Bronchial epithelial cell (primary cell): ENCODE data around the gene KLF7. TPM values are rescaled to one million over a fixed set of nuclear protein-coding genes. Genes with fewer than 3 reads are reported as not detected.

ENCODE experiments used
- DNase-seq: peaks from one replicate; pipeline ENCODE4 v3.0.0-alpha.2; 2010; ENCODE audit warnings: low read depth
- FAIRE-seq: peaks from 2 replicates; lab custom pipeline; 2011; peaks lifted over from hg19 to GRCh38; lab: Jason Lieb, UNC
- H3K27me3 ChIP-seq: 2 replicates; pipeline ENCODE4 v1.5.1; 2011; ENCODE audit warnings: low read length; ENCODE audit not compliant: control insufficient read depth, insufficient read depth
- H3K36me3 ChIP-seq: 2 replicates; pipeline ENCODE4 v1.5.1; 2011; ENCODE audit warnings: low read length; ENCODE audit not compliant: control insufficient read depth, insufficient read depth
- H3K4me3 ChIP-seq: 2 replicates; pipeline ENCODE4 v1.5.1; 2011; ENCODE audit warnings: mild to moderate bottlenecking, low read depth, low read length, control low read depth
- CTCF ChIP-seq: IDR thresholded peaks from 2 replicates; pipeline ENCODE4 v1.5.1; 2011; ENCODE audit warnings: mild to moderate bottlenecking, moderate library complexity, low read length, control low read depth, inconsistent platforms; ENCODE audit not compliant: insufficient read depth, severe bottlenecking
- total RNA-seq: library from RNA; depleted of rRNA; stranded (reverse); fragments of >200 nt; gene quantifications from 2 replicates; pipeline ENCODE4 v1.2.1, GENCODE V29; 2014

The KLF7 gene
- total RNA-seq, 1 donor from 2014 or later: 40.5 TPM

- Histone ChIP-seq H3K4me3 (no peak overlapping the region), H3K36me3 (no peaks in the 10 kb centered on the region), H3K27me3 (no peaks in the 10 kb centered on the region)
- no peak for TF ChIP-seq CTCF
- FAIRE-seq (no peak), DNase-seq (peak; percentile 50)
Observed at GRCh38 chr2:207188626-207189419, 23.1 kb upstream of the KLF7 start.

DNA sequence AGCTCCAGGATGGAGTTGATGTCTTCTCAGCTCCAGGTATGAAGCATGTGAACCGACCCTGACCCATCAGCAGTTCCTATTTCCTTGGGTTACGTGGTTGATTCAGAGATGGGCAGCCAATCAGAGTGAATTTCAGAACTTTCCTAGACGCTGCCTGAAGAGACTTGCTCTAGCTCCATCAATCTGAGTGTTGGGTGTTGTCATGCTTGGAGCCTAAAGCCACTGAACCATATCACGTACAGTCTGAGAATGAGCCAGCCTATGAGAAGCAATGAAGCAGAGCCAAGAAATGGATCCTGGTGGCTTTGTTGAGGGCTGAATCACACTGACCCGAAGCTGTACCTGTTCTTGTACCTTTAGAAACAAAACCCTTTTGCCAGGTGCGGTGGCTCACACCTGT, 19.6 kb upstream of the KLF7 start:
- TF ChIP-seq CTCF: no peak
- FAIRE-seq (peak; percentile 96), DNase-seq (no peak)
- no peaks in the 10 kb centered on the region for H3K36me3 ChIP-seq
- H3K4me3 ChIP-seq: no peak overlapping the region
- no peaks in the 10 kb centered on the region for H3K27me3 ChIP-seq

- DNase-seq: no peak
Observed at GRCh38 chr2:207184768-207185167, 19.0 kb upstream of the KLF7 start.

DNA sequence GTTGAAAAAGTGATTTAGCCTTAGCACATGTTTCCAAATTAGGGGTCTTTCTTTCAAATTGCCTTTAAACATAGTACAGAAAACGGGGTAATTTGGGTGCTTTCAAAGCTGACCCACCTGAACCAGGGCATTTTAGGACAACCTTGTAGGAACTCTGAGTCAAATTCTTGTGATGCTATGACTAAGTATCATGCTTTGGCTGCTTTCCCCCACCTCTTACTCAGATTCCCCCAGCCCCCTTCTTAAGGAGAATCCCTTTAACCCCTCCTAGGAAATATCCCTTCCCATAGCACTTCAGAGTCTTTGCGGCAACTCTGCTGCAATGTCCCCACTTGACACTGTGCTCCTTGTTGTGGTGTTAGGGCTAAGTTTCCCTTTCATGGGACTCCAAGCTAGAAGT, 18.6 kb upstream of the KLF7 start:
- no peak overlapping the region for H3K4me3 ChIP-seq
- H3K27me3 ChIP-seq: no peaks in the 10 kb centered on the region
- DNase-seq (peak; percentile 72), FAIRE-seq (no peak)
- H3K36me3 ChIP-seq: no peaks in the 10 kb centered on the region
- no peak for TF ChIP-seq CTCF

More at GRCh38 chr2:207184768-207185167, 19.0 kb upstream of the KLF7 start:
- no peak for FAIRE-seq
- no peaks in the 10 kb centered on the region for H3K36me3 ChIP-seq
- TF ChIP-seq CTCF: no peak
- H3K4me3 ChIP-seq: no peak overlapping the region
- no peaks in the 10 kb centered on the region for H3K27me3 ChIP-seq

DNA sequence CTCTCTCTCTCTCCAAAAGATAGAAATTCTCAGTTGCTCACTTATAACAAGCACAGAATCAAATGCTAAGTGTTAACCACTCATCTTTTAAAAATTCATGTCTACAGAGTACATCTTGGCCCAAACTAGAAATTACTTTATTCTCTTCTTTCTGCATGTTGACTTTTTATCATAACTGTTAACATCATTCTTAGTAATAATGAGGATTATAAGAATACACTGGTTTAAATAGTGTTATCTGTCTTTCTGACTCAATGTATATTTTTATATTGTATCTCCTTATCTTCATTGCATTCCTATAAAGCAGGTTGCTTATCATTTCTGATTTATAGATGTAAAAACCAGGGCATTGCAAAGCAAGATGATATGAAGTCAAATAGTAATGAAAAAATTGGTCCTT, 17.8 kb upstream of the KLF7 start:
- TF ChIP-seq CTCF: no peak
- no peak for FAIRE-seq
- Histone ChIP-seq H3K36me3 (no peaks in the 10 kb centered on the region), H3K4me3 (no peak overlapping the region), H3K27me3 (no peaks in the 10 kb centered on the region)
- no peak for DNase-seq
